Transverse colon (tissue), 4 donors: ENCODE measurements around the gene CAVIN1.

Experiments used
- CTCF ChIP-seq, 5 experiments: fragments of 200-600 bp in 3 of 5; fragments of 450-650 bp in 2 of 5; sonication (generic) in 3 of 5; IDR thresholded peaks; 1 replicate in 2 of 5; 2 replicates in 3 of 5; pipeline ENCODE4 v1.5.1; 2016 to 2017; ENCODE audit warnings: antibody characterized with exemption in 5 of 5, inconsistent platforms in 3 of 5, mild to moderate bottlenecking in 2 of 5, moderate library complexity in 1 of 5
- EP300 ChIP-seq: sonication (generic); formaldehyde crosslinking; IDR thresholded peaks from one replicate; pipeline ENCODE4 v1.6.1; 2017; ENCODE audit warnings: antibody characterized with exemption, low read depth
- POLR2A ChIP-seq: fragments of 450-650 bp; IDR thresholded peaks from one replicate; pipeline ENCODE4 v1.6.1; 2016; ENCODE audit warnings: antibody characterized with exemption, mild to moderate bottlenecking, moderate library complexity
- POLR2AphosphoS5 ChIP-seq, 3 donors: sonication (generic); formaldehyde crosslinking; IDR thresholded peaks; one replicate each; pipeline ENCODE4 v1.6.1; 2016; ENCODE audit warnings: antibody characterized with exemption in 3 of 3

- TF ChIP-seq CTCF (IDR thresholded peaks at IDR 0.05) (no peak), EP300 (no peak), POLR2A (no peak), POLR2AphosphoS5 (IDR thresholded peaks at IDR 0.05) (peak in 1 of 3 donors; percentile 29)
Observed at GRCh38 chr17:42456223-42457106, 33.4 kb upstream of the CAVIN1 start.
